ENCODE results near the gene ABCF1.

Gene ABCF1

DNA sequence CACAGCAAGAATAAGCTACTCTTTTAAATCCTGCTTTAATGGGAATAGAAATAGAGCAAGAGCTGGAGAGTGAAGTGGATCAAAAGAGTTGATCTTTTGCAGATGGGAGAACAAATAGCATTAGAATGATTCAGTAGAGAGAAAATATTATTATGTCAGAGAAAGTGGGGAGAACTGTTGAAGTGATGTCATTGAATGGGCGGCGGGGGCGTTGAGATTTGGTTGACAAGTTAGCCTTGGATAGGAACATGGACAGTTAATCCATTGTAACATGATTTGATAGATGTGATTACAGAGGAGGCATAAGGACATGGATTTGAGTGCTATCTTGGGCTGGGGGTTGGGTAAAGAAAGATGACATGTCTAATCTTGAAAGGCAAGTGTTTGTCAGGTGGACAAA lies 64.6 kb downstream of the ABCF1 start:
- DNase-seq: no peak

DNA sequence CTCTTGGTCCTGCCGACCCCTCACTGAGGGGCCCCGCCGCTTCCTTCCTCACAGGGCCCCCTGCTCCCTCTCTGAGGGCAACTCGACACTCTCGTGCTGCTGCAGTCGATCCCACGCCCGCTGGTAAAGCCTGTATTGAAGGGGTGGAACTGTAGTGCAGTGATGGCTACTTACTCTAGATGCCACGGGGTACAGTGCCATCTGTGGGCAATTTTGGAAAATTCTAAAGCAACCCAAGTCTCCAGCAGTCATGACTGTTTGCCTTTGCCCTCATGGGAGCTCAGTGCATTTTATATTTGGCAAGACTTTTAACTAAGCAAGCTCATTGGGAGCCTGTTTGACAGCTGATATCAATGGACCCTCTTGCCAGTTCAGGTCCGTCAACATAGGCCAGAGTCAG lies 69.2 kb downstream of the ABCF1 start:
- no peak for DNase-seq

DNA sequence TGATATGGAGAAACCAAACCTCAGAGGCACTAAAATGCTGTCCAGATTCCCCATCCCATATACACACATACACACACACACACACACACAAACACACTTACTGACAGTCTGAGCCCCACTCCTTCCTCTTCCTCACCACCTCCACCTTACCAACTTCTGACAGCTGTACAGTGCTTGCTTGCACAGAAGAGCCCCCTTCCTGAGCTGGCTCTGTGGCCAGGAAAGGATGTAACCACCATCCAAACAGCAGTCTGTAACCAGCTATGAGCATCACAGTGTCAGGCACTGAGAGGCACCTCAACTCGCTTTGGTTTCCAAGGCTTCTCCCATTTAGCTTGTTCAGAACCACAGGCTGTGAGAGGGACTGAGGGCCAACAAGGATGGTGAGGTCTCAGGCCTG lies 69.8 kb downstream of the ABCF1 start:
- no peak for DNase-seq
